NCI-H2227 treated with DMSO at 0.1 percent for 48 hours (cell line): ENCODE results near the gene TP53.
A peak's percentile ranks its signal among the peaks of the same experiment; 100 is the strongest.
"Not testable (repeated sequence)": the region's sequence is repeated elsewhere in the genome, so short reads cannot be mapped to it uniquely, and the experiment has no call there.

Experiments used
- DNase-seq: peaks from one replicate; lab custom pipeline; 2025; lab: John Stamatoyannopoulos, UW

The TP53 gene

GRCh38 chr17:7631398-7632380, 55.6 kb downstream of the TP53 start:
- no peak for DNase-seq

DNA sequence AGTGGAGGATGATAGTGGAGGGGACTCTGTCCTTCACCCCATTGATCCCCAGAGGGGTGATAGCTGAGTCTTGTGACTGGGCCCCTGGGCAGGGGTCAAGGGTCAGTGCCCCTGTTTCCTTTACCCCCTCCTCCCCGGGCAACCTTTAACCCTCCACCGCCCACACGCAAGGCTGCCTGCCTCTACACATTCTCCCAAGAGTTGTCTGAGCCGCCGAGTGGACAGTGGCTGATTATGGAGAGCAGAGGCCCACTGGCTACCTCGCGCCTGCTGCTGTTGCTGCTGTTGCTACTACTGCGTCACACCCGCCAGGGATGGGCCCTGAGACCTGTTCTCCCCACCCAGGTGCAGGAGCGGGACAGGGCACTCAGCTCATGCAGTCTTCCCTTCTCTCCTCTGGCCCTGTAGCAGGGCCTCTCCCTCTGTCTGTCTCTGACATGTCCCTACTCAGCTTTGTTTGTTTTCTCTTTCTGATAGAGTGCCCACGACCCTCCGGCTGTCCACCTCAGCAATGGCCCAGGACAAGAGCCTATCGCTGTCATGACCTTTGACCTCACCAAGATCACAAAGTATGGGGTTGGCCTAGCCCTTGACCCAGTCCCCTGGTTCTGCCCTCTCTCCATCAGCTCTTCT, 57.2 kb downstream of the TP53 start, which contains the start of gene SHBG:
Gene SHBG, plus strand, starts transcription at position 197 of the 633 bp plus-strand sequence. Its CDS starts 38 bp downstream, at position 235.
- DNase-seq, result no peak

DNA sequence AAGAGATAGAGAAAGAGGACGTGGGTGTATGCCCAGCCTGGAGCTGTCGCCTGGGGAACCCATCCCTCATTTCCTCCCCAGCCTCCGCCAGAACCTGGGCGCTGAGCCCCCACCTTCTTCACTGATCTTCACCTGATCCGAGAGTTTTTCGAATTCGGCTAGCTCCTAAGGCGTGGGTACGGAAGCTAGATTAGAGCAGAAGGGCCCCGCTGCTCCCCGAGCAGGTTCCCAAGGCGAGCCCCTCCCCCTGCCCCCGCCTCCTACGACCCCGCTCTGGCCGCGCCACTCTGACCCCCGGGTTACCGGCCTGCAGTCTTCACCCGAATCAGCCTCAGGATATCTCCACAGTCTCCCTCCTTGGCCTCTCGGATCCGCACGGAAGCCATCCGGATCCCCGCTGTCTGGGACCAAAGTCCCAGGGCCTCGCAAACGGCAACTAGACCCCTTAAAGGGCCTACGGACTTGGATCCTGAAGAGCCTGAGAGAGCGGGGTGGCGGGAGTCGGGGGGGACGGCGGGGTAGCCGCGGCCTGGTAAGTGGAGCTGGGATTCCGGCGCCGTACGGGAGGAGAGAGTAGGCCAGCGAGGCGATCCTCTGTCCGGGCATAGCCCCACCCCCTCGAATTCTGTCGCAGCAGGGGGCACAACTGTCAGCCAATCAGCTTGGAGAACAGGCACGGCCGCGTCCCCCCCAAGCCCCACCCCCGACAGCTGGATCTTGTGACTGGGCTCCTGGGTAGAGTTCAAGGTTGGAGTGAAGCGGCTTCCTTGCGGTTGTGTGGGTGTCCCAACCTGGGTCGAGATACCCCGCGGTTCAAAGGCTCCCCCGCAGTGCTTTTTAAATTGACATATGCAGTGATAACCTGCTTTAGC, 59.8 kb downstream of the TP53 start, which contains the start of gene SAT2:
Gene SAT2, minus strand, starts transcription at position 572 of the 872 bp plus-strand sequence. Its CDS starts 186 bp downstream, at position 386.
- DNase-seq, result peak; percentile 58

DNA sequence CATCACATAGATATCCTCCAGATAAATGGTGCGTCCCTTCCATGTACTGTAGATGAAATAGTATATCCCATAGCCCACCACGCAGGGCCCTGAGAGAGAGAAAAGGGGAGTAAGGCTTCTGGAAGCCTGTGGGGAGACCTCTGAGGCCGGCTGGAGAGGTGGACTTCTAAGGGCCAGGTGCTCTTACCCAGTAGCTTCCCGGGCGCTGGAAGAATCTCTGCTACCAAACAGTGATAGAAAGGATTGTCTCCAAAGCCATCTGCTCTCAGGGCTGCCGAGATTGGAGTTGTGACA, 60.4 kb downstream of the TP53 start:
- no peak for DNase-seq

GRCh38 chr17:7626307-7626706, 61.0 kb downstream of the TP53 start:
- DNase-seq, result no peak

DNA sequence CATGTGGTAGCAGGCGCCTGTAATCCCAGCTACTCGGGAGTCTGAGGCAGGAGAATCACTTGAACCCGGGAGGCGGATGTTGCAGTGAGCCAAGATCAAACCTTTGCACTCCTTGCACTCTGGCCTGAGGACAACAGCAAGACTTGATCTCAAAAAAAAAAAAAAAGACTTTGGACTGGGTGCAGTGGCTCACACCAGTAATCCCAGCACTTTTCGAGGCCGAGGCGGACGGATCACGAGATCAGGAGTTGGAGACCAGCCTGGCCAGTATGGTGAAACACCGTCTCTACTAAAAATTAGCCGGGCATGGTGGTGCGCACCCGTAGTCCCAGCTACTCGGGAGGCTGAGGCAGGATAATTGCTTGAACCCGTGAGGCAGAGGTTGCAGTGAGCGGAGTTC, 61.5 kb downstream of the TP53 start:
- DNase-seq, result not testable (repeated sequence)

DNA sequence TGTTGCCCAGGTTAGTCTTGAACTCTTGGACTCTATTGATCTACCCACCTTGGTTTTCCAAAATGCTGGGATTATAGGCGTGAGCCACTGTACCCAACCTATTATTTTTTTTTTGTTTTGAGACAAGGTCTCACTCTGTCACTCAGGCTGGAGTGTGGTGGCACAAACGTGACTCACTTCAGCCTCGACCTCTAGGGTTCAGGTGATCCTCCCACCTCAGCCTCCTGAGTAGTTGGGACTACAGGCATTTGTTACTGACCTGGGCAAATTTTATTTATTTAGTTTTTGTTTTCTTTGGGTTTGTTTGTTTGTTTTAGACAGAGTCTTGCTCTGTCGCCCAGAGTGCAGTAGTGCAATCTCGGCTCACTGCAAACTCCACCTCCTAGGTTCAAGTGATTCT, 63.6 kb downstream of the TP53 start:
- DNase-seq, result no peak

DNA sequence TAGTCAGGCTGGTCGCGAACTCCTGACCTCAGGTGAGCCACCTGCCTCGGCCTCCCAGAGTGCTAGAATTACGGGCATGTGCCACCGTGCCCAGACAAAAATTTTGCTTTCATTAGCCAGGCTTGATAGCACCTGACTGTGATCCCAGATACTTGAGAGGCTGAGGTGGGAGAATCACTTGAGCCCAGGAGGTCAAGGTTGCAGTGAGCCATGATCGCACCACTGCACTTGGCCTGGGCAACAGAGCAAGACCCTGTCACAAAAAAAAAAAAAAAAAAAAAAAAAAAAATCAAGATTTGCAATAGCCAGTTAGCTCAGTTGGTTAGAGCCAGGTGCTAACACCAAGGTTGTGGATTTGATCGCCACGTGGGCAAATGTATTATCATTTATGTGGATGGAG, 66.5 kb downstream of the TP53 start:
- DNase-seq, result no peak

GRCh38 chr17:7618608-7619007, 68.7 kb downstream of the TP53 start:
- DNase-seq, result no peak
